ENCODE data around the gene PSMD1.
A peak's percentile ranks its signal among the peaks of the same experiment; 100 is the strongest.

PSMD1 gene

GRCh38 chr2:231163414-231164095 is 106.9 kb downstream of the PSMD1 start:
- Histone ChIP-seq H3K4me3 (ENCODE audit: low read depth in 1 of 2, low read length in 1 of 2) (no peak overlapping the region), H3K27ac (no peak overlapping the region), H3K9me3 (no peaks in the 10 kb centered on the region), H3K27me3 (no peaks in the 10 kb centered on the region), H3K36me3 (peaks cover 21% of the 10 kb centered on the region), H3K4me1 (ENCODE audit: control insufficient read depth in 1 of 2, insufficient read depth in 1 of 2, low read depth in 1 of 2, low read length in 1 of 2) (peaks cover 4 to 5% of the 10 kb centered on the region in 2 experiments)
- TF ChIP-seq CTCF (IDR thresholded peaks at IDR 0.05), result no peak

GRCh38 chr2:231167745-231168459 is 111.2 kb downstream of the PSMD1 start:
- Histone ChIP-seq H3K9me3 (no peaks in the 10 kb centered on the region), H3K36me3 (peaks cover 27% of the 10 kb centered on the region), H3K4me3 (ENCODE audit: low read depth in 1 of 2, low read length in 1 of 2) (no peak overlapping the region), H3K4me1 (ENCODE audit: control insufficient read depth in 1 of 2, insufficient read depth in 1 of 2, low read depth in 1 of 2, low read length in 1 of 2) (peaks cover 18 to 19% of the 10 kb centered on the region in 2 experiments), H3K27ac (peak overlapping the region; percentile 53), H3K27me3 (no peaks in the 10 kb centered on the region)
- no peak for TF ChIP-seq CTCF (IDR thresholded peaks at IDR 0.05)

GRCh38 chr2:231168460-231169139 is 111.9 kb downstream of the PSMD1 start:
- TF ChIP-seq CTCF (IDR thresholded peaks at IDR 0.05), result no peak
- H3K4me3 ChIP-seq (ENCODE audit: low read depth in 1 of 2, low read length in 1 of 2), result no peak overlapping the region
- peaks cover 18 to 19% of the 10 kb centered on the region in 2 experiments for H3K4me1 ChIP-seq (ENCODE audit: control insufficient read depth in 1 of 2, insufficient read depth in 1 of 2, low read depth in 1 of 2, low read length in 1 of 2)
- H3K9me3 ChIP-seq, result no peaks in the 10 kb centered on the region
- no peaks in the 10 kb centered on the region for H3K27me3 ChIP-seq
- peaks cover 27% of the 10 kb centered on the region for H3K36me3 ChIP-seq
- H3K27ac ChIP-seq, result peak overlapping the region; percentile 53

- Histone ChIP-seq H3K4me3 (ENCODE audit: low read depth in 1 of 2, low read length in 1 of 2) (no peak overlapping the region), H3K27me3 (no peaks in the 10 kb centered on the region), H3K9me3 (no peaks in the 10 kb centered on the region), H3K4me1 (ENCODE audit: control insufficient read depth in 1 of 2, insufficient read depth in 1 of 2, low read depth in 1 of 2, low read length in 1 of 2) (peaks cover 18 to 23% of the 10 kb centered on the region in 2 experiments), H3K27ac (no peak overlapping the region), H3K36me3 (peaks cover 27% of the 10 kb centered on the region)
- TF ChIP-seq CTCF (IDR thresholded peaks at IDR 0.05), result no peak
Observed at GRCh38 chr2:231169488-231169887, 112.8 kb downstream of the PSMD1 start.

GRCh38 chr2:231170055-231170454 is 113.4 kb downstream of the PSMD1 start:
- TF ChIP-seq CTCF (IDR thresholded peaks at IDR 0.05), result no peak
- Histone ChIP-seq H3K9me3 (no peaks in the 10 kb centered on the region), H3K36me3 (peaks cover 27% of the 10 kb centered on the region), H3K4me1 (ENCODE audit: control insufficient read depth in 1 of 2, insufficient read depth in 1 of 2, low read depth in 1 of 2, low read length in 1 of 2) (peaks cover 18 to 26% of the 10 kb centered on the region in 2 experiments), H3K4me3 (ENCODE audit: low read depth in 1 of 2, low read length in 1 of 2) (no peak overlapping the region), H3K27ac (no peak overlapping the region), H3K27me3 (no peaks in the 10 kb centered on the region)
